CD4-positive, alpha-beta T cell (primary cell): ENCODE results near the gene CALCOCO1. TPM values are rescaled to one million over a fixed set of nuclear protein-coding genes. Genes with fewer than 3 reads are reported as not detected.

Source experiments
- ATAC-seq: fragments of 200-7000 bp; cut with Tn5 transposase; one replicate; pipeline ENCODE4 v1.10.0; 2022; ENCODE audit warnings: mild to moderate bottlenecking; ENCODE audit not compliant: poor library complexity
- CTCF ChIA-PET: fragments of 350-600 bp; sonication (Branson Sonifier 250); formaldehyde crosslinking; loops from one replicate; lab custom pipeline; 2021; ENCODE audit warnings: antibody characterized with exemption, inconsistent platforms; lab: Charles Lee
- POLR2A ChIA-PET: fragments of 350-600 bp; sonication (Branson Sonifier 250); formaldehyde crosslinking; loops from one replicate; lab custom pipeline; 2021; ENCODE audit warnings: antibody characterized with exemption, inconsistent platforms; lab: Charles Lee
- DNase-seq, 14 experiments: peaks; one replicate each; pipeline ENCODE4 v3.0.0-alpha.2; 2013 to 2020; ENCODE audit warnings: mixed read lengths in 2 of 14
- H3K27ac ChIP-seq, 2 donors: one replicate each; pipeline versions ENCODE4 v1.5.1 to v1.7.0; 2013; ENCODE audit warnings: low read length in 2 of 2, low read depth in 1 of 2, mild to moderate bottlenecking in 1 of 2
- H3K27me3 ChIP-seq, 2 experiments: 1 replicate in 1 of 2; 2 replicates in 1 of 2; pipeline versions ENCODE4 v1.6.1 to v1.7.0; 2013; ENCODE audit warnings: low read length in 2 of 2, control low read depth in 1 of 2, mild to moderate bottlenecking in 1 of 2, moderate library complexity in 1 of 2; ENCODE audit not compliant: insufficient read depth in 2 of 2, control insufficient read depth in 1 of 2
- H3K36me3 ChIP-seq: one replicate; pipeline ENCODE4 v1.6.1; 2013; ENCODE audit warnings: low read length, control low read depth; ENCODE audit not compliant: insufficient read depth
- H3K4me1 ChIP-seq: one replicate; pipeline ENCODE4 v1.6.1; 2013; ENCODE audit warnings: low read length, control low read depth; ENCODE audit not compliant: insufficient read depth
- H3K4me3 ChIP-seq: one replicate; pipeline ENCODE4 v1.5.1; 2013; ENCODE audit warnings: mild to moderate bottlenecking, low read length, moderate library complexity
- H3K9me3 ChIP-seq, 2 experiments: 1 replicate in 1 of 2; 2 replicates in 1 of 2; pipeline versions ENCODE4 v1.6.1 to v1.7.0; 2013; ENCODE audit warnings: low read length in 2 of 2, mild to moderate bottlenecking in 2 of 2, control low read depth in 1 of 2, moderate library complexity in 1 of 2; ENCODE audit not compliant: control insufficient read depth in 1 of 2, insufficient read depth in 1 of 2
- H3K27ac Mint-ChIP-seq: one replicate; pipeline ENCODE4 v1.8.0; 2020; ENCODE audit warnings: mixed read lengths
- H3K27me3 Mint-ChIP-seq: one replicate; pipeline ENCODE4 v1.8.0; 2021; ENCODE audit warnings: mixed read lengths
- H3K36me3 Mint-ChIP-seq: one replicate; pipeline ENCODE4 v1.8.0; 2021; ENCODE audit warnings: low read depth, mixed read lengths
- H3K4me1 Mint-ChIP-seq: one replicate; pipeline ENCODE4 v1.8.0; 2021; ENCODE audit warnings: low read depth, mixed read lengths
- H3K4me3 Mint-ChIP-seq: one replicate; pipeline ENCODE4 v1.8.0; 2020; ENCODE audit warnings: mild to moderate bottlenecking, mixed read lengths
- H3K9me3 Mint-ChIP-seq: one replicate; pipeline ENCODE4 v1.8.0; 2020; ENCODE audit warnings: mixed read lengths
- CTCF ChIP-seq: fragments of 200-600 bp; IDR thresholded peaks from one replicate; pipeline ENCODE4 v1.8.0; 2022; ENCODE audit warnings: antibody characterized with exemption, mild to moderate bottlenecking
- intact Hi-C, 2 experiments: fragments of 100-400 bp; cut with DNase I in 1 of 2; cut with micrococcal nuclease in 1 of 2; formaldehyde crosslinking; loops; one replicate each; pipeline versions ENCODE4 v1.15.1 to v1.9.0; 2023 to 2025; cut with DNase I, micrococcal nuclease
- total RNA-seq, 174 experiments: library from RNA in 2 of 174; stranded (reverse) in 2 of 174; gene quantifications; one replicate each; pipeline ENCODE4 v1.2.3 and lab custom pipeline; 2021 to 2026

Gene CALCOCO1
- total RNA-seq, 2 experiments from 2014 or later: 66.8 to 69.3 TPM

GRCh38 chr12:53758081-53758729 lies 31.0 kb upstream of the CALCOCO1 start:
- H3K4me3 ChIP-seq: no peak overlapping the region
- Mint-ChIP-seq H3K9me3 (no peaks in the 10 kb centered on the region), H3K36me3 (no peaks in the 10 kb centered on the region), H3K27me3 (peaks cover 54% of the 10 kb centered on the region), H3K4me3 (no peak overlapping the region), H3K27ac (no peak overlapping the region), H3K4me1 (peaks cover 23% of the 10 kb centered on the region)
- intact Hi-C loops: no loop called here
- CTCF ChIA-PET: interaction anchor here (2.1 to 3.7 kb wide), 2 partner anchors 13 to 31 kb away, joined by 10 to 46 read pairs; partner anchors contain the start of gene CALCOCO1
- H3K27me3 ChIP-seq: peaks cover 49 to 54% of the 10 kb centered on the region in 2 experiments
- no peak for DNase-seq
- peaks cover 13% of the 10 kb centered on the region for H3K4me1 ChIP-seq
- POLR2A ChIA-PET: interaction anchor here (0.8 to 1.5 kb wide), 2 partner anchors 11 to 28 kb away, joined by 3 to 6 read pairs; no protein-coding TSS in a partner anchor
- no peak overlapping the region for H3K27ac ChIP-seq
- TF ChIP-seq CTCF: no peak
- no peaks in the 10 kb centered on the region for H3K36me3 ChIP-seq
- no peak for ATAC-seq
- H3K9me3 ChIP-seq: no peaks in the 10 kb centered on the region

GRCh38 chr12:53757101-53757770 lies 30.0 kb upstream of the CALCOCO1 start:
- peak overlapping the region; percentile 13 for H3K4me3 Mint-ChIP-seq
- ChIA-PET CTCF (interaction anchor here (0.7 to 3.7 kb wide), 10 partner anchors 8 to 214 kb away, joined by 3 to 46 read pairs (median 4); partner anchors contain the start of gene CALCOCO1), POLR2A (interaction anchor here (1.0 to 1.5 kb wide), 2 partner anchors 10 to 30 kb away, joined by 5 to 6 read pairs; partner anchors contain the start of gene CALCOCO1)
- H3K4me3 ChIP-seq: no peak overlapping the region
- TF ChIP-seq CTCF: peak; percentile 91
- H3K27ac Mint-ChIP-seq: no peak overlapping the region
- H3K36me3 Mint-ChIP-seq: no peaks in the 10 kb centered on the region
- peaks cover 23% of the 10 kb centered on the region for H3K4me1 Mint-ChIP-seq
- peaks cover 50 to 52% of the 10 kb centered on the region in 2 experiments for H3K27me3 ChIP-seq
- DNase-seq (peak; percentile 63 to 87 (median 74)), ATAC-seq (peak; percentile 95)
- H3K36me3 ChIP-seq: no peaks in the 10 kb centered on the region
- H3K27ac ChIP-seq: no peak overlapping the region
- H3K9me3 Mint-ChIP-seq: no peaks in the 10 kb centered on the region
- H3K27me3 Mint-ChIP-seq: peaks cover 46% of the 10 kb centered on the region
- intact Hi-C loops: no loop called here
- peaks cover 14% of the 10 kb centered on the region for H3K4me1 ChIP-seq
- H3K9me3 ChIP-seq: no peaks in the 10 kb centered on the region

- Mint-ChIP-seq H3K4me3 (no peak overlapping the region), H3K27me3 (peaks cover 41% of the 10 kb centered on the region), H3K36me3 (no peaks in the 10 kb centered on the region), H3K9me3 (no peaks in the 10 kb centered on the region), H3K4me1 (peaks cover 23% of the 10 kb centered on the region), H3K27ac (no peak overlapping the region)
- ChIA-PET CTCF (interaction anchor here (0.7 to 3.7 kb wide), 9 partner anchors 8 to 213 kb away, joined by 3 to 46 read pairs (median 4); partner anchors contain the start of gene CALCOCO1), POLR2A (interaction anchor here (1.0 to 1.5 kb wide), 2 partner anchors 9 to 30 kb away, joined by 5 to 6 read pairs; partner anchors contain the start of gene CALCOCO1)
- Histone ChIP-seq H3K27ac (no peak overlapping the region), H3K27me3 (peaks cover 50 to 53% of the 10 kb centered on the region in 2 experiments), H3K36me3 (no peaks in the 10 kb centered on the region), H3K9me3 (no peaks in the 10 kb centered on the region), H3K4me3 (no peak overlapping the region), H3K4me1 (peaks cover 21% of the 10 kb centered on the region)
- DNase-seq: peak in 1 of 14 experiments; percentile 17
- intact Hi-C loops: no loop called here
- ATAC-seq: no peak
- no peak for TF ChIP-seq CTCF
Measured at GRCh38 chr12:53756300-53757100, 29.2 kb upstream of the CALCOCO1 start.
